ENCODE data around the gene HMX1.

GRCh38 chr4:8911316-8912088, 39.9 kb upstream of the HMX1 start:
- no peak for TF ChIP-seq CTCF (IDR thresholded peaks at IDR 0.05)
- no peak for TF ChIP-seq MAX (IDR thresholded peaks at IDR 0.05; ENCODE audit: low read depth)
- no peak for TF ChIP-seq NFIC (IDR thresholded peaks at IDR 0.05; ENCODE audit: borderline replicate concordance)
- TF ChIP-seq YY1 (IDR thresholded peaks at IDR 0.05; ENCODE audit: low read depth): no peak

All from SK-N-SH (cell line).